HG03280 (cell line): ENCODE data around the gene DUOXA2.
"Not testable (repeated sequence)": the region's sequence is repeated elsewhere in the genome, so short reads cannot be mapped to it uniquely, and the experiment has no call there.

ENCODE experiments used
- ATAC-seq: cut with Tn5 transposase; IDR thresholded peaks from one replicate; pipeline ENCODE4 v1.9.1; 2021; ENCODE audit warnings: mild to moderate bottlenecking, moderate library complexity; ENCODE audit not compliant: unreplicated experiment

DUOXA2 gene

DNA sequence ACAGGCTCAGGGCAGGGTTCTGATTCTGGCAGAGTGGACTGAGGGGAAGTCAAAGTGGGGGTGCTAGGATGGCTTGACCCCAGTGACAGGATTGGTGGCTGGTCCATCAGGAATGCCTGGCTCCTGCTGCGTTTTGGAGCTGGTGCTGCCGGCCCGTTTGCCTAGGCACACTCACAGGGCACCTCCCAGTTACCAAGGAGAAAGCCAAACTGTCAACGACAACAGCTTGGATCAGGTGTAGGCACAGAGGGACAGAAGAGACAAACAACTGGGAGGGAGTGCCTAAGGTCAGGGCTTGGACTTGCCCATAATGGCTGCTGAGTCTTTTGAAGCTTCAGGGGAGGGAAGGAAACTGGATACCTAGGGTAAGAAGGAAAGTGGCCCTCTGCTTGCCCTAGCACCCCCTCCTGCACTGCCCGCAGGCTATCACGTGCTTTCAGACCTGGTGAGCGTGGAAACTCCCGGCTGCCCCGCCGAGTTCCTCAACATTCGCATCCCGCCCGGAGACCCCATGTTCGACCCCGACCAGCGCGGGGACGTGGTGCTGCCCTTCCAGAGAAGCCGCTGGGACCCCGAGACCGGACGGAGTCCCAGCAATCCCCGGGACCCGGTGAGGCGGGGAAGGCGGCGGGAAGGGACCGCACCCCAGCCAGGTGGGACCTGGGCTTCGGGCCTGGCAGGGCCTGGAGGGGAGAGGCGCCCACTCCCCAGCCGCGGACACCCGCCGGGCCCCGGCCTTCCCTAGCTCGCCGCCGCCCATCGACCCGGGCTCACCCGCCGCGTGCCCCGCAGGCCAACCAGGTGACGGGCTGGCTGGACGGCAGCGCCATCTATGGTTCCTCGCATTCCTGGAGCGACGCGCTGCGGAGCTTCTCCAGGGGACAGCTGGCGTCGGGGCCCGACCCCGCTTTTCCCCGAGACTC, 20.8 kb downstream of the DUOXA2 start:
- ATAC-seq, result no peak

DNA sequence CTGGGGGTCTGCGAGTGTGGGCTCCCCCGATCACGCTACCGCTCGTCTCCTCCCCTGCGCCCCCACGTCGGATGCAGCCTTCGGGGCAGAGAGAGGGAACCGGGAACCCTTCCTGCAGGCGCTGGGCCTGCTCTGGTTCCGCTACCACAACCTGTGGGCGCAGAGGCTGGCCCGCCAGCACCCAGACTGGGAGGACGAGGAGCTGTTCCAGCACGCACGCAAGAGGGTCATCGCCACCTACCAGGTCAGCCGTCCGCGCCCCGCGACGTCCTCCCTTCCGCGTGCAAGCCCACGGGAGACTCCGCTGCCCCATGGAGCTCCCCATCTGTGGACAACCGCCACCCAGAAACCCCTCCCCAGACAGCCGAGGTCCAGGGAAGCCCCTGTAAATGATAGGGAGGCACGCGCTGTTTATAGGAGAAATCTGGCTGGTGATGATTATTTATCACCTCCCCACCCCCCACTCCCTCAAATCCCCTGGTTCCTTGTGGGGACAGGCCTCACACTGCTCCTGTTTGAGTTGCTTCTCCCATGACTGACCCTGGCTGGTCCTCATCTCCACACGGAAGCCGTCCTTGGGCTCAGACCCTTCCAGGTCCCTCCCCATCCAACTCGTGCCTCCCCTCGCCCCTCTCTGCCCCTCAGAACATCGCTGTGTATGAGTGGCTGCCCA, 21.7 kb downstream of the DUOXA2 start:
- not testable (repeated sequence) for ATAC-seq

DNA sequence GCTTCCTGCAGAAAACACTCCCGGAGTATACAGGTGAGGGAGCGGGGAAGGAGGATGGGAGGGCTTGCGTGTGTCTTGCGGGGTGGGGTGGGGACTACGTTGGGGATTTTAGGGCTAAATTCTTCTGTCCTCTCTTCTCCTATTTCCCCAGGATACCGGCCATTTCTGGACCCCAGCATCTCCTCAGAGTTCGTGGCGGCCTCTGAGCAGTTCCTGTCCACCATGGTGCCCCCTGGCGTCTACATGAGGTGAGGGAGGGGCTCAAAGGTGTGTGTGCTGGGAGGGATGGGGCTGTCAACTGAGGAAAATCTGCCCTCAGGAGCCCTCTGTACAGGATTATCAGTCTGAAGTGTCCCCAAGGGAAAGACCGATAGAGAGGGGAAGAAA, 22.2 kb downstream of the DUOXA2 start:
- ATAC-seq, result no peak

DNA sequence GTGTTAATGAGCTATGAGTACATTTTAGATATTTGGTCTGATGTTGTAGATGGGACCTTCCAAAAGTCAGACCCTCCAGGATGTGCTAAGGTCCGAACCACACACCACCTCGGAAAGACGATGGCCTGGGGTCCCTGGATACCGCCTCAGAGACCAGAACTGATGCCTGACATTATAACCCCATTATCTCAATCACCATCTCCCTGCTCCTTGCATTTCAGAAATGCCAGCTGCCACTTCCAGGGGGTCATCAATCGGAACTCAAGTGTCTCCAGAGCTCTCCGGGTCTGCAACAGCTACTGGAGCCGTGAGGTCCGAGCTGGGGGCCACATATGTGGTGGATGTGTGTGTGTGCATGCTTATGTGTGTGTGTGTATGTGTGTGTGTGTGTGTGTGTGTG, 23.6 kb downstream of the DUOXA2 start:
- no peak for ATAC-seq

DNA sequence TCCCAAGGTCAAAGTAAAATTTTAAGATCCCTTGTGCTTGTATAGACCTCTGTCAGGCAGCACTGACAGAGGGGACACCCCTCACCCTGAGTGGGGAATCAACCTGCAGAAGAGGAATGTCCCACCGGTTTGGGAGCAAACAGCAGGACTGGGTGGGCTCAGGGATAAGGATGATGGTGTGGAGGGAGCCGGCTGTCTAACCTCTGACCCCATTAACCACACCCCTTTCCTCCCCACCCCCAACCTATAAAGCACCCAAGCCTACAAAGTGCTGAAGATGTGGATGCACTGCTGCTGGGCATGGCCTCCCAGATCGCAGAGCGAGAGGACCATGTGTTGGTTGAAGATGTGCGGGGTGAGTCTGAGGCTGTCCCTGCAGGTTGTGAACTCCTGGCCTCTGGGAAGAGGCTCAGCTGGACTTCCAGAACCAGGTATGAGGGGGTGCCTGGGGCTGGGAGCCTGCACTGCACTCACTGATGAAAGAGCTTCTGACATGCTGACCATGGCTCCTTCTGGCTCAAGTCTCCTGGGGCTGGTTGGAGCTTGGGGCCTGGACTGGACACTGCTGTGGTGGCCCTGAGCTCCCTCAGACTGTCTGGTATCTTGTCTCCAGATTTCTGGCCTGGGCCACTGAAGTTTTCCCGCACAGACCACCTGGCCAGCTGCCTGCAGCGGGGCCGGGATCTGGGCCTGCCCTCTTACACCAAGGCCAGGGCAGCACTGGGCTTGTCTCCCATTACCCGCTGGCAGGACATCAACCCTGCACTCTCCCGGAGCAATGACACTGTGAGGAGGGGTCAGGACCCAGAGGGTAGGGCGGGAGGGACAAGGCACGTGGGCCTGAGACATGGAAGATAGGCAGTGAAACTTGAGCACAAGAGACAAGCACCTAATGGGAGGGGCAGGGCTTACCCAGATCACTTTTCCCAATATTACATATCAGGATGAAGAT, 25.0 kb downstream of the DUOXA2 start:
- no peak for ATAC-seq

DNA sequence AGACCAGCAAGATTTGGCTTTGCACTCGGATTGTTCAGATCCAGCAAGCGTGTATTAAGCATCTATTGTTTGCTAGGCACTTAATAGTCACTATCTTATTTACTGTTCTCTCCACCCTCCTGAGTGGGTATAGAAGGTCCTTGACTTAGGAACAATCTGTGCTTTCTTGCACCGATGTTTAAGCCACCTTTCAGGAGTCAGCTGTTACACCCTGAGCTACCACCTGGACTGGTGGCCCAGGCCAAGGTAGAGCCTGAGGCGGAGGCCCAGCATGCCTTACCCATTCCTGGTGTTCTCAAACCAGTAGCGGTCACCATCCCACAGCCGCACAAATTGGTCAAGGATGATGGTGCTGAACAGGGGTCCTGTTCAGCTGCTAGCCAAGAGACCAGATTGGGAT, 25.6 kb downstream of the DUOXA2 start:
- ATAC-seq, result no peak

DNA sequence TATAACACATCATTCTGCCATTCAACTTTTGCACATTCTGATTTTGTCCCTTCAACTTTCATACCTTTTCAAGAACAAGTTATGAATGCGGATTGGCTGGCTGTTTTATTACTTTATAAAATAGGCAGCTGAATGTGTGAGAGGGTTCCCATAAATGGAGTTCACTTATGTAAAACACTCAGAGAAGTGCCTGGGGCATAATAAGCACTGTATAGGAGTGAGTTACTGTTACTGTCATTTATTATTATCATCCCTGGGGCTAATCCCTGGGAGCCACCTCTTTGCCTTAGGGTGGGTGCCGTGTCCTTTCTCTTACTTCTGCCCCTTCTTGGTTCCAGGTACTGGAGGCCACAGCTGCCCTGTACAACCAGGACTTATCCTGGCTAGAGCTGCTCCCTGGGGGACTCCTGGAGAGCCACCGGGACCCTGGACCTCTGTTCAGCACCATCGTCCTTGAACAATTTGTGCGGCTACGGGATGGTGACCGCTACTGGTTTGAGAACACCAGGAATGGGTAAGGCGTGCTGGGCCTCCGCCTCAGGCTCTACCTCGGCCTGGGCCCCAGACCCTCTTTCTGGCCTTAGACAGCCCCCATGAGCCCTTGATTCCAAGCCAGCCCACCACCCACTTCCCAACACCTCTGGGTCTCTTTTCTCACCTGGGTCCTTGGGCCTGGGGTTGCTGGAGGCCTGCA, 26.6 kb downstream of the DUOXA2 start:
- no peak for ATAC-seq

DNA sequence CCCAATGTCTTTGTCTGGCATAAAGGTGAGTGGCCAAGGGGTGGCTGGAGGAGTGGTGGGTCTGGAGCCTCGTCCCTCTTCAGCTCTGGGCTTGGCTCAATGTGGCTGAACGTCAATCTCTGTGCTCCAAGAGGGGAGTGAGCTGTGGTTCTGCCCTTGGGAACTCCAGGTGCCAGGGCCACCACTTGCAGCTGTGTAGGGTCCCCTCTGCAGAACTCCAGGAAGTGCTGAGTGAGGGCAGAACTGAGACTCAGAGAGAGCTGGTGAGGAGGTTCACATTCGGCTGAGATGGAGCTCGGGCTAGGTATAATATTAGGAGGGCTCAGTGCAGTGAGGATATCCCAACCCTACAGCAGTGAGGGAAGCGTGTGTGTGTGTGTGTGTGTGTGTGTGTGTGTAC, 27.3 kb downstream of the DUOXA2 start:
- no peak for ATAC-seq

DNA sequence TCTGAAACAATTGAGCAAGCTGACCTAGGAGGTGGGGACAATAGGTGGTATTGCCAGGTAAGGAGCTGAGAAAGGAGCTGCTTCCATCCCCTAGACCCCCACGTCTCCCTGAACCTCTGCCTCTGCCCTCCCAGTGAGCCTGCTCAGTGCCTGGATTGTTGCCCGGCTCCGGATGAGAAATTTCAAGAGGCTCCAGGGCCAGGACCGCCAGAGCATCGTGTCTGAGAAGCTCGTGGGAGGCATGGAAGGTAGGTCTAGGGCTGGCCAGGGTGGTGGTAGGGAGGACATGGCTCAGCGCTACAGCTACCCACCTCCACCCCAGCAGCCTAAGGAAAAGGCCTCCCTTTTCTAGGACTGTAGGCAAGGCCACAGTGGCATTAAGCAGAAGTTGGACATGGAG, 28.9 kb downstream of the DUOXA2 start:
- ATAC-seq, result no peak

DNA sequence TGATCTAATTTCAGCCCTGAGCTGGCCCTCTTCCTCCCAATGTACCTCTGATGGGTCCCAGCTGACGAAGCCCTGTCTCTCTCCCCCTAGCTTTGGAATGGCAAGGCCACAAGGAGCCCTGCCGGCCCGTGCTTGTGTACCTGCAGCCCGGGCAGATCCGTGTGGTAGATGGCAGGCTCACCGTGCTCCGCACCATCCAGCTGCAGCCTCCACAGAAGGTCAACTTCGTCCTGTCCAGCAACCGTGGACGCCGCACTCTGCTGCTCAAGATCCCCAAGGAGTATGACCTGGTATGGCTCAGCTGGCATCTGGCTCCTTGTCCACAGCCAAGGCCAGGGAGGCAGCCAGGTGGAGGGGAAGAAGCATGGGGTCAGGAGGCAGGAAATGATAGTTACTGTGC, 29.8 kb downstream of the DUOXA2 start:
- ATAC-seq, result no peak

DNA sequence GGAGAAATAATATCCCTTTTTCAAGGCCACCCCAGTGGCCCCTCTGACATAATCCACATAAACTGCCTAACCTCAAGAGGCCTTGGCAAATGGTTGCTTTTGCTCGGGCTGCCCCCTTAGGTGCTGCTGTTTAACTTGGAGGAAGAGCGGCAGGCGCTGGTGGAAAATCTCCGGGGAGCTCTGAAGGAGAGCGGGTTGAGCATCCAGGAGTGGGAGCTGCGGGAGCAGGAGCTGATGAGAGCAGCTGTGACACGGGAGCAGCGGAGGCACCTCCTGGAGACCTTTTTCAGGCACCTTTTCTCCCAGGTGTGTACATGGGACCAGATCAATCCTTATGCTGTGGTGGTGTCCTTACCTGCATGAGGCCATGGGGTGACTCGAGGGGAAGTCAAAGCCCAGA, 30.6 kb downstream of the DUOXA2 start:
- ATAC-seq, result no peak

DNA sequence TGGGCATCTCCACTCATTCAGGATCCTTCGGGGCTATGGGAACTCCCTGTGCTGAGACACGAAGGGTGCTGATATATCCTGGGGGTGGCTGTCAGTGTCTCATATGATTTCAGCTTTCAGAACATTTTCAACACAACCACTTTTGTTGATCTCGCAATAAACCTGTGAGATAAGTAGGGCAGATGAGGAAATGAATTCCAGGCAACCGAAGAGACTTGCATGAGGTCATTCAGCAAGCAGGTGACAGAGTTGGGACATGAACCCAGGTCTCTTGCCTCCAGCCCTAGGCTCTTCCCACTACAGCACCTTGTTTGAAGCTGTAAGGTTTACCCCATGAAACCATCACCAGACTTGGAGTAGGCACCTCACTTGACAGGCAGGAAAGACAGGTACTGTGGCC, 32.3 kb downstream of the DUOXA2 start:
- no peak for ATAC-seq

DNA sequence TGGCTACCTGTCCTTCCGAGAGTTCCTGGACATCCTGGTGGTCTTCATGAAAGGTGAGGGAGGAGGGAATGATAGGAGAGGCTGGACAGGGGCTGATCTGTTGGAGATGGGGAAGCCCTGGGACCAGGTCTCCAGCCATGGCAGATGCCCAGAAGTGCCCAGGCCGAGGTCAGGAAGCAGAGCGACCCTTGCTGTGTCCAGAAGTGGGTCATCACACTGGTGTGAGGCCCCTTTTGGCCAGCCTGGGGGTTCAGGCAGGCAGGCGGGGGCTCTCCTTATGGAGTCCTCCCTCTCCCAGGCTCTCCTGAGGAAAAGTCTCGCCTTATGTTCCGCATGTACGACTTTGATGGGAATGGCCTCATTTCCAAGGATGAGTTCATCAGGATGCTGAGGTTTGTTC, 33.5 kb downstream of the DUOXA2 start:
- no peak for ATAC-seq

DNA sequence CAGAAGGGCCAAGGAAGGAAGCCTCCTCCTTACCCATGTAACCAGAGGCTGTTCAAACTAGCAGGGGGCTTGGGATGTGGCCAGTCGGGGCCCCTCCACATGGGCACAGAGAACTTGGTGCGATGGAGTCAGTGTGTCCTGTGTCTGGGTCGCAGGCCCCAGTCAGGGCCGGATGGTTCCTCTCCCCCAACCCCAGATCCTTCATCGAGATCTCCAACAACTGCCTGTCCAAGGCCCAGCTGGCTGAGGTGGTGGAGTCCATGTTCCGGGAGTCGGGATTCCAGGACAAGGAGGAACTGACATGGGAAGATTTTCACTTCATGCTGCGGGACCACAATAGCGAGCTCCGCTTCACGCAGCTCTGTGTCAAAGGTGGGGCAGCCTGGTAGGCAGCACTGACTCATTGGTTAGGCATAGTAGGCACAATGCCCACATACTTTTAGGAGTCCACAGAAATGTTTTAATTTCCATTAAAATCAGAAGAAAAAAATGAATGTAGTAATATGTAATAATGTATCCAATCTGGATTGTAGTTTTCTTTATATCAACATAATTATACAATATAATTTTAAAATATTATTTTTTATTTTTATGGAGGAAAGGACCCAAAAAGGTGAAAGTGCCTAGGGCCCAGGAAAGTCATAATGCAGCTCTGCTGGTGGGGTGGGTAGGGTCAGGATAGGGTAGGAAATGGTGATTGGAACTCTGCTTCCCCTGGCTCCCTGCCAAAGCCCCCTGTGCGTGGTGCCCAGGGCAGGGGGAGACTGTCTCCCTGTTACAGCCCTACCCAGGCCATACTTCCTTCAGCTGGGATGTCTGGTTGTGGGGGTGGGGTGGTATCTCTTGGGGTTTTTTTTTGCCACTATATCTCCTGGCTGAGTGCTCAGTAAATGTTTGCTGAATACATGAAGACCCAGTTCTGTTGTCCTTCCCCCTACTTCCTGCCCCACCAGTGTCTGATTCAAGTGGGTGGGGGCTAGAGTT, 34.2 kb downstream of the DUOXA2 start:
- ATAC-seq, result no peak

DNA sequence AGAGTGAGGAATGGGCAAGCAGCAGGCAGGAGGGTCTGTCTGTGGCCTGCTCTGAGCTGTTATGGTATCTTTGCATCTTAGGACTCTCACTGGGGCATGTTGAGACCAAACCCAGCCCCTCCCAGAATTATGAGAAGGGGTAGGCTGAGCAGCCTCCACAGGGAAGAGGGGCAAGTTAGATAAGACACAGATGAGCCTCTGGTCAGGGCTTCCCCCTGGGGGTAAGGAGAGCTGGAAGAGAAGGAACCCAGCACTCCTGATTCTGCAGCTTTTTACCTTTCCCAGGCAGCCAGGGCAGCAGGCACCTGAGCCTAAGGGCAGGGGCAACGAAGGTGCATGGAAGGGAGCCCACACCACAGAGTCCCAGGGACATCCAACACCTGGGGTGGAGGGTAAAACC, 34.9 kb downstream of the DUOXA2 start:
- no peak for ATAC-seq

DNA sequence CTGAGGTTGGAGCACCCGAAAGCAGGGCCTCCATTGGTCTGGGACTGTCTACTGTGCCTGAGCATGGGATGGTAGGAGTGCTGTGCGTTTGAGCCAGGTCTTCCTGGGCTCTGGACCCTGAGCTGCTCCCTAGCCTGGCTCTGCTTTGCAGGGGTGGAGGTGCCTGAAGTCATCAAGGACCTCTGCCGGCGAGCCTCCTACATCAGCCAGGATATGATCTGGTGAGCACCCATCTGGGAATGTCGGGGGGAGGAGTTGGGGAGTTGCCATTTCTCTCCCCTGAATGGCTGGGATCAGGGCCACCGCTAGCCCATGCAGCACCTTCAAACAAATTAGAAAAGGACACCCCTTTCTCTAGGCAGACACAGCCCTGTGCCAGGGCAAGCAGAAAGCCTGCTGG, 36.4 kb downstream of the DUOXA2 start:
- ATAC-seq, result no peak

DNA sequence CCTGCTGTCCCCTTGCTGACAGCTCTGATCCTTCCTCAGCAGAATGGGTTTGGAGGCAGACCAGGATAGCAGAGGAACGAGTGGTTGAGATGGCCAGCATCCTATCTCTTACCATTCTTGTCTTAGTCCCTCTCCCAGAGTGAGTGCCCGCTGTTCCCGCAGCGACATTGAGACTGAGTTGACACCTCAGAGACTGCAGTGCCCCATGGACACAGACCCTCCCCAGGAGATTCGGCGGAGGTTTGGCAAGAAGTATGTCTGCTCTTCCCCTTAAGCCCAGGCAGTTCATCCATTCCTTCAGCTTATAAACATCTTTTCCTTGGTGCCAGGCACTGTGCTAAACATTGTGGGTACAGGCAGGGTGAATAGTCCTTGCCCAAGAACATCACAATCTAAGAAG, 36.9 kb downstream of the DUOXA2 start:
- ATAC-seq, result no peak

DNA sequence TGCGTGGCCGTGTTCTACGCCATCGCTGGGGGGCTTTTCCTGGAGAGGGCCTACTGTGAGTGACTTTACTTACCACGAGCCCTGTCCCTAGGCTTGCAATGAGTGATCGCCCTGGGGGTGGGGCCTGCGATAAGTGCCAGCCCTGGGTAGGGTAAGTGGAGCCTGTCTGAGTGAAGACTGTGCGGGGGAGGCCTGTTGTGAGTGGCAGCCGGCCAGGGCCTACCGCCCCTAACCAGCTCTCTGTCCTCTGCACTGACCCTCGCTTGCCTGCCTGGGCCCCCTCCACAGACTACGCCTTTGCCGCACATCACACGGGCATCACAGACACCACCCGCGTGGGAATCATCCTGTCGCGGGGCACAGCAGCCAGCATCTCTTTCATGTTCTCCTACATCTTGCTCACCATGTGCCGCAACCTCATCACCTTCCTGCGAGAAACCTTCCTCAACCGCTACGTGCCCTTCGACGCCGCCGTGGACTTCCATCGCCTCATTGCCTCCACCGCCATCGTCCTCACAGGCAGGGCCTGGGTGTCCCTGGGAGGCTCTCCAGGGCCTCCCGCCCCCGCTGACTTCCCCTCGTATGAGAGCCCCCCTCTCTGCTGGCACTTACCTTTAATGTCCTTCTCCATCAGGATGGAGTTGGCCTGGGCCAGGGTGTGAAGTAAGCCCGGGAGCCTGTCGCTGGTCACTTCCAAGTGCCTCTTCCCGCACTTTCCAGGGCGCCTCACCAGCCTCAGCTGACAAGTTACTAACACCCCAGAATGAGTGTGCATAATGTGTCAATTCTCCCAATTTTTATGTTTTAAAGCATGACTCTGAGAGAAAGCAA, 38.1 kb downstream of the DUOXA2 start:
- ATAC-seq, result no peak

DNA sequence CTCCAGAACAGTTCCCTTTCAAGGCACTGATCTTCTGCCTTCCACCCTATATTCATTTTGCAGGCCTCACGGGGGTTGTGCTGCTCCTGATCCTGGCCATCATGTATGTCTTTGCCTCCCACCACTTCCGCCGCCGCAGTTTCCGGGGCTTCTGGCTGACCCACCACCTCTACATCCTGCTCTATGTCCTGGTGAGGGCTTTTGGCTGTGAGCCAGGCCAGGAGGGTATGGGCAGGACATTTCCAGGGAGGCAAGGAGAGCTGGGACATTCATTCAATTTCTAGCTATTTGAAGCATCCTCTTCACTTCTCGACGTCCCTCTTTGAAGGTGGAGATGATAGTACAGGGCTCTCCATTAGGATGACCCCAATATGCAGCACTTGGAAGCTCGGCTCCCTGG, 41.6 kb downstream of the DUOXA2 start:
- no peak for ATAC-seq
